LNCaP clone FGC (cell line): ENCODE data around the gene CFAP45.
"Not testable (repeated sequence)": the region's sequence is repeated elsewhere in the genome, so short reads cannot be mapped to it uniquely, and the experiment has no call there.

Experiments used
- DNase-seq: peaks from one replicate; pipeline ENCODE4 v3.0.0-alpha.2; 2011; ENCODE audit warnings: low read depth
- H3K4me3 ChIP-seq: 2 replicates; pipeline ENCODE4 v1.5.1; 2011; ENCODE audit warnings: mild to moderate bottlenecking, low read depth, low read length, control low read depth
- TF ChIP-seq, protein P1 (sequence below): IDR thresholded peaks from 2 replicates; pipeline ENCODE4 v1.5.1; 2012; ENCODE audit warnings: mild to moderate bottlenecking; ENCODE audit not compliant: control insufficient read depth, insufficient read depth; ENCODE audit errors: extremely low read depth

Gene CFAP45

DNA sequence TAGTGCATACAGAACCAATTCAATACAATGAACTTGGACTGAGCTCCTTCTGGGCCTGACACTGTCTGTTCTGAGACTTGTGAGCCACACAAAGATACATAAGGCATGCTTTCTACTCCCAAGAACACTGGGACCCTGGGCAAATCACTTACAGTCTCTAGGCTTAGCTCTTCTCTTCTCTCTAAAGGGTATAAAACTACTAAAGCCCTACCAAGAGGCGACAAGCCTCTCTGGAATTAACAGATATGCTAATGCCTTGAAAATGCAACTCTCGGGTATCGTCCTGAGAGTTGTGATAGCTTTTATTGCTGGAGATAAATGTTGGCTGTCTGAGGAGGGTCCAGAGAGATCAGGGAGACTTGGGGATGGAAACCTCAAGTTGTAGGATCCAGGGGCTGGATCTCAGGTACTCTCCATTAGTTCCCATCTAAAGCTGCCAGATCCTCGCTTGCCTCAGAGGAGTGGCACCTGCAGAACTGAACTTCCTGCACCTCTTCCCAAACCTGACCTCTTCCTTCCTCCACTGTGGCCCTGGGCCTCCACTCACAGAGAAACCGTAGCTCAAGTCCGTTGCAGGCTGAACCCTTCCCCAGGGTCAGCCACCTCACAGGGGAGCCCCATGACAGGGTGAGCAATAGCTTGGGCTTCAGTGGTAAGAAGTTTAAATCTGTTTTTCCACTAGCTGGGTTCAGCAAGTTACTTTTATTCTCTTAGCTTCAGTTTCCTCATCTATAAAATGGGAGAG, 11.5 kb upstream of the CFAP45 start:
- H3K4me3 ChIP-seq, result no peak overlapping the region
- TF ChIP-seq, protein P1, sequence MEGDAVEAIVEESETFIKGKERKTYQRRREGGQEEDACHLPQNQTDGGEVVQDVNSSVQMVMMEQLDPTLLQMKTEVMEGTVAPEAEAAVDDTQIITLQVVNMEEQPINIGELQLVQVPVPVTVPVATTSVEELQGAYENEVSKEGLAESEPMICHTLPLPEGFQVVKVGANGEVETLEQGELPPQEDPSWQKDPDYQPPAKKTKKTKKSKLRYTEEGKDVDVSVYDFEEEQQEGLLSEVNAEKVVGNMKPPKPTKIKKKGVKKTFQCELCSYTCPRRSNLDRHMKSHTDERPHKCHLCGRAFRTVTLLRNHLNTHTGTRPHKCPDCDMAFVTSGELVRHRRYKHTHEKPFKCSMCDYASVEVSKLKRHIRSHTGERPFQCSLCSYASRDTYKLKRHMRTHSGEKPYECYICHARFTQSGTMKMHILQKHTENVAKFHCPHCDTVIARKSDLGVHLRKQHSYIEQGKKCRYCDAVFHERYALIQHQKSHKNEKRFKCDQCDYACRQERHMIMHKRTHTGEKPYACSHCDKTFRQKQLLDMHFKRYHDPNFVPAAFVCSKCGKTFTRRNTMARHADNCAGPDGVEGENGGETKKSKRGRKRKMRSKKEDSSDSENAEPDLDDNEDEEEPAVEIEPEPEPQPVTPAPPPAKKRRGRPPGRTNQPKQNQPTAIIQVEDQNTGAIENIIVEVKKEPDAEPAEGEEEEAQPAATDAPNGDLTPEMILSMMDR, result no peak
- DNase-seq, result no peak

DNA sequence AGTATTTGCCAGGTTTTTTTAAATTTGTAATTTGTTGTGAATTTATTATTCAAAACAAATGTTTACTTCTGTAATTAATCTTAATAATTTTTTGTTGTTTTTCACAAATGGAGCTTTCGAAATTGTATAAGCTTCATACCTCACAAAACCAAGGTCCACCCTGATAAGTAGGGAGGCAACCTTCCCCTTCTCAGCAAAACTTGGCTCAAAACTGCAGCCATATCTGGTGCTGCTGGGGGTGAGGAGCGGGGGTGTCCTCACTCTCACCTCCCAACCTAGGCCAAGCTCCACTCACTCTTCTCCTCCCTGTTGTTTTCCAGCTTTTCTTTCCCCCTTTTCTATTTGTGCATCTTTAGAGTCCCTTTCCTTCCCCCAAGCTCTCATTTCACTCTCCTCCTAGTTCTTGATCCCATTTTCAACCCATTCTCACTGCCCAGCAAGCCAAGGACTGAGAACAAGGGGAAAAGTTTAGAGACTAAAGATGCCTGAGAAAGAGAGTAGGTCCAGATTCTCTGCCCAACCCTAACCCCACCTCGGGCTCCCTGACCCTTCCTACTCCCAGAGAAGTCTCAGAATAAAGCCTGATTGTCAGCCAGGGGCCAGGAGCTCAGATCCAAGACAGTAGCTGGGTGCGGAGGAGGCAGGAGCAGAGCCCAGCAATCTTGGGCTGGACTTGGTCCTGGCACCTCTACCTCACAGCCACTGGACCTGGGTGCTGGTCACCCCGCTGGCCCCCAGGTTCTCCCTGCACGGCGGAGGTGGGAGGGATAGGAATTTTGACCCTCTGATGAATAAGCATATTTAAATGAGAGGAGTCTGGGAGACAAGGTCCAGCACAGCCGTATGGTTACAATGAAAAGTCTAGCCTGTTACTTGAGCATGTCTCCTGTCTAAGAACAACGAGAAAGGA, 8.3 kb upstream of the CFAP45 start:
- TF ChIP-seq, protein P1, result no peak
- DNase-seq, result no peak
- H3K4me3 ChIP-seq, result no peak overlapping the region

DNA sequence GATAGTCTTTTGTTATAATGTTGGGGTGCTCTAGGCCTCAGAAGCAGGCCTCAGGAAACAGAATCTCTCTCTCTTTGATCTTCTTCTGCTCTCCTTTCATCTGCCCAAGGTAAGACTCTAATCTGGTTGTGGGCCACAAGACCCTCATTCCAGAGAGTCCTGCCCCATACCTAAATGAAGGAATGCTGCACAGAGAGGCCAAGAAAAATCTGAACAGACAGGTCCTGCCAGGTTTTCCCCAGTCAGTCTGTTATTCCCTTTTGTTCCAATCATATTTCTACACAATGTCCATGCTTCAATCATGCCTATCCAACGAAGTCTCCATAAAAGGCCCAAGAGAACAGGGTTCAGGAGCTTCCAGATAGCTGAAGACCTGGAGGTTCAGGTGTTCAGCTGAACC, 7.0 kb upstream of the CFAP45 start:
- no peak overlapping the region for H3K4me3 ChIP-seq
- TF ChIP-seq, protein P1, result no peak
- DNase-seq, result no peak

DNA sequence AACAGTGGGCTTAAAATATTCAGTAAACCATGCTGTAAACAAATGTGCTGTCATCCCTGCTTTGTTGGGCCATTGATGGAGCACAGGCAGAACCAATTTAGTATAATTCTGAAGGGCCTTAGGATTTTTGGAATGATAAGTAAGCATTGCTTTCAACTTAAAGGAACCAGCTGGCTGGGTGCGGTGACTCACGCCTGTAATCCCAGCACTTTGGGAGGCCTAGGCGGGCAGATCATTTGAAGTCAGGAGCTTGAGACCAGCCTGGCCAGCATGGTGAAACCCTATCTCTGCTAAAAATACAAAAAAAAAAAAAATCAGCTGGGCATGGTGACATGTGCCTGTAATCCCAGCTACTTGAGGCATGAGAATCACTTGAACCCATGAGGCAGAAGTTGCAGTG, 4.1 kb upstream of the CFAP45 start:
- not testable (repeated sequence) for DNase-seq, H3K4me3 ChIP-seq

DNA sequence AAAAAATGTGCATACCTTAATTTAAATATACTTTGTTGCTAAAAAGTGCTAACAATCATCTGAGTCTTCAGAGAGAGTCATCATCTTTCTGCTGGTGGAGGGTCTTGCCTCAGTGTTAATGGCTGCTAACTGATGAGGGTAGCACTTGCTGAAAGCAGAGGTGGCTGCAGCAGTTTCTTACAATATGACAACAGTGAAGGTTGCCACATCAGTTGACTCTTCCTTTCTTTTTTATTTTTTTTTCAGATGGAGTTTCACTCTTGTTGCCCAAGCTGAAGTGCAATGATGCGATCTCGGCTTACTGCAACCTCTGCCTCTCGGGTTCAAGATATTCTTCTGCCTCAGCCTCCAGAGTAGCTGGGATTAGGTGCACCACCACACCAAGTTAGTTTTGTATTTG, 2.6 kb upstream of the CFAP45 start:
- no peak for DNase-seq
- TF ChIP-seq, protein P1, result no peak
- H3K4me3 ChIP-seq, result no peak overlapping the region

DNA sequence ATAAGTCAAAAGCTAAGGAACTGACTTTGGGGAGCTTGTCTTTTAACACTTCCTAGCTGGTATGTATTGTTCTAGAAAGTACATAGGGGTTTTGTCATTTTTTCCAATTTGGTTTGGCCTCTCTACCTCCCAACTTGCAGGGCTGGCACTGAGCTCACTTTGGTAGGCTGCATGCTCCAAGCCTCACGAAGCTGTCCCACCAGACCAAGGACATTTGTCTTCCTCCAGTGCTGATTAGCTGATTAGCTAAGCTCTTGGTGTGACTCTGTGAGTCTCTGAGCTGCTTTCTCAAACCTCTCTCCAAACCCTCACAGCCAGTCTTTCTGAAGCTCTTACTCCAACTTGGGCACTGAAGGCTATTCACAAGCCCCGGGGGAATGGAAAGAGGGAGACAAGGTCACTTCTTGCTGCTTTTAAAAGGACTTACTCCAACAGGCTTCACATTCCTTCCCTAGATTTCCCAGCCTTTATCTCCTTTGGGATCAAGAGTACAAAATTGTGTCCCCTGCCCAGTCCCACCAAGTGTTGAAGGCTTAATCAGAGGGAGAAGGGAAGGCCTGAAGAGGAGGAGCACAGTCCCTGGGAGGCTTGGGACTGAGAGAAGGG, 893 bp upstream of the CFAP45 start:
- TF ChIP-seq, protein P1, result no peak
- no peak for DNase-seq
- peak overlapping the region; percentile 38 for H3K4me3 ChIP-seq

DNA sequence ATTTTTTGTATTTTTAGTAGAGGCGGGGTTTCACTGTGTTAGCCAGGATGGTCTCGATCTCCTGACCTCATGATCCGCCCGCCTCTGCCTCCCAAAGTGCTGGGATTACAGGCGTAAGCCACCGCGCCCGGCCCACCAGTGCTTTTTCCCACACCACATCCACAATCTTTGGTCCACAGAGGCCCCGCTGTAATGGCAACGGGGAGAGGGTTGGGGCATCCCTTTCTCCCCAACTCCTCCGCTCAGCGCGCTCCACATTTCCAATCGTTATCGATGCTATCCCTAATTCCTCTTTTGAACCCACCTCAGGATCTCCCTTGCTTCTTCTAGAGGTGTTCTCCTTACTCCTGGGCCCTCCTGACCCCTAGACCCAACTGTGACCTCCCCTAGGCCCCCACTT, 331 bp downstream of the CFAP45 start:
- not testable (repeated sequence) for DNase-seq

More for the DNA sequence above, 331 bp downstream of the CFAP45 start:
- H3K4me3 ChIP-seq, result peak overlapping the region; percentile 27; the same call in 1 of the 2 replicates
